Measurements from ENCODE around the gene IGF2.

DNA sequence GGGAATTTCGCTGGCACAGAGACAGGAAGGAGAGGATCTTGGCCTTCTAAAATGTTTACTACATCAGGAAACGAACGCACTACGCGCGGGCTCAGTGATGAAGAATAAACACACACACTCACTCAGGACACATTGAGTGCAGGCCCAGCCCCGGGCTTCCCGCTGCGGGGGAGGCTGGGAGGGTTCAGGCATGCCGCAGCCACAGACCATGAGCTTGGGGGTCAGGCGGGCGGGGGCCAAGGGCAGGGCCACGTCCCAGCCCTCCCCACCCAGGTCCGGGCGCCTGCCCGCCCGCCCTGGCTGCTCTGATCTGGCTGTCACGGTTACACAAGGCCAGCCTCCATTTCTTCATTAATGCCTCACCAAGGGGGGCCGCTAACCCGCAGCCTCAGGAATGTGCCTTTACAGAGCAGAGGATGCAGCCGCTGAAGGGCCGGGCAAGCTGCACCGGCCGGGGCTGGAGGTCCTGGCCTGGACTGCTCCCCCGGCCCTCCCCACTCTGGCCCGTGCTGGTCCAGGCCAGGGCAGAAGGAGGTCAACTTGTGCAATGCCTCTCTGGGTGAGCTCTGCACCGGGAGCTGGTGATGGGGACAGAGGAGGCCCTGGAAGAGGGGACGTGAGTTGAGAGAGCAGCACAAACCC lies 41.7 kb downstream of the IGF2 start:
- TF ChIP-seq, protein P1, sequence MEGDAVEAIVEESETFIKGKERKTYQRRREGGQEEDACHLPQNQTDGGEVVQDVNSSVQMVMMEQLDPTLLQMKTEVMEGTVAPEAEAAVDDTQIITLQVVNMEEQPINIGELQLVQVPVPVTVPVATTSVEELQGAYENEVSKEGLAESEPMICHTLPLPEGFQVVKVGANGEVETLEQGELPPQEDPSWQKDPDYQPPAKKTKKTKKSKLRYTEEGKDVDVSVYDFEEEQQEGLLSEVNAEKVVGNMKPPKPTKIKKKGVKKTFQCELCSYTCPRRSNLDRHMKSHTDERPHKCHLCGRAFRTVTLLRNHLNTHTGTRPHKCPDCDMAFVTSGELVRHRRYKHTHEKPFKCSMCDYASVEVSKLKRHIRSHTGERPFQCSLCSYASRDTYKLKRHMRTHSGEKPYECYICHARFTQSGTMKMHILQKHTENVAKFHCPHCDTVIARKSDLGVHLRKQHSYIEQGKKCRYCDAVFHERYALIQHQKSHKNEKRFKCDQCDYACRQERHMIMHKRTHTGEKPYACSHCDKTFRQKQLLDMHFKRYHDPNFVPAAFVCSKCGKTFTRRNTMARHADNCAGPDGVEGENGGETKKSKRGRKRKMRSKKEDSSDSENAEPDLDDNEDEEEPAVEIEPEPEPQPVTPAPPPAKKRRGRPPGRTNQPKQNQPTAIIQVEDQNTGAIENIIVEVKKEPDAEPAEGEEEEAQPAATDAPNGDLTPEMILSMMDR (tag by site-specific recombination; IDR thresholded peaks at IDR 0.05): no peak
- no peak for TF ChIP-seq ZNF274 (IDR thresholded peaks at IDR 0.05; ENCODE audit: low read length)
- no peak for TF ChIP-seq ZNF274 (tag by site-specific recombination; IDR thresholded peaks at IDR 0.05; ENCODE audit: borderline replicate concordance)
- TF ChIP-seq INSM2 (tag by site-specific recombination; IDR thresholded peaks at IDR 0.05): no peak
- TF ChIP-seq, protein P2, sequence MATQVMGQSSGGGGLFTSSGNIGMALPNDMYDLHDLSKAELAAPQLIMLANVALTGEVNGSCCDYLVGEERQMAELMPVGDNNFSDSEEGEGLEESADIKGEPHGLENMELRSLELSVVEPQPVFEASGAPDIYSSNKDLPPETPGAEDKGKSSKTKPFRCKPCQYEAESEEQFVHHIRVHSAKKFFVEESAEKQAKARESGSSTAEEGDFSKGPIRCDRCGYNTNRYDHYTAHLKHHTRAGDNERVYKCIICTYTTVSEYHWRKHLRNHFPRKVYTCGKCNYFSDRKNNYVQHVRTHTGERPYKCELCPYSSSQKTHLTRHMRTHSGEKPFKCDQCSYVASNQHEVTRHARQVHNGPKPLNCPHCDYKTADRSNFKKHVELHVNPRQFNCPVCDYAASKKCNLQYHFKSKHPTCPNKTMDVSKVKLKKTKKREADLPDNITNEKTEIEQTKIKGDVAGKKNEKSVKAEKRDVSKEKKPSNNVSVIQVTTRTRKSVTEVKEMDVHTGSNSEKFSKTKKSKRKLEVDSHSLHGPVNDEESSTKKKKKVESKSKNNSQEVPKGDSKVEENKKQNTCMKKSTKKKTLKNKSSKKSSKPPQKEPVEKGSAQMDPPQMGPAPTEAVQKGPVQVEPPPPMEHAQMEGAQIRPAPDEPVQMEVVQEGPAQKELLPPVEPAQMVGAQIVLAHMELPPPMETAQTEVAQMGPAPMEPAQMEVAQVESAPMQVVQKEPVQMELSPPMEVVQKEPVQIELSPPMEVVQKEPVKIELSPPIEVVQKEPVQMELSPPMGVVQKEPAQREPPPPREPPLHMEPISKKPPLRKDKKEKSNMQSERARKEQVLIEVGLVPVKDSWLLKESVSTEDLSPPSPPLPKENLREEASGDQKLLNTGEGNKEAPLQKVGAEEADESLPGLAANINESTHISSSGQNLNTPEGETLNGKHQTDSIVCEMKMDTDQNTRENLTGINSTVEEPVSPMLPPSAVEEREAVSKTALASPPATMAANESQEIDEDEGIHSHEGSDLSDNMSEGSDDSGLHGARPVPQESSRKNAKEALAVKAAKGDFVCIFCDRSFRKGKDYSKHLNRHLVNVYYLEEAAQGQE (tag by site-specific recombination; IDR thresholded peaks at IDR 0.05): no peak
- no peak for TF ChIP-seq ZNF449 (tag by site-specific recombination; IDR thresholded peaks at IDR 0.05)
- TF ChIP-seq ZNF221 (tag by site-specific recombination; IDR thresholded peaks at IDR 0.05; ENCODE audit: borderline replicate concordance): no peak

Data from HEK293 (cell line).